Measurements from ENCODE around the gene HTR5A.

The HTR5A gene

GRCh38 chr7:155136619-155137243 is 66.6 kb downstream of the HTR5A start:
- TF ChIP-seq SPI1 (IDR thresholded peaks at IDR 0.05; ENCODE audit: borderline replicate concordance, low read depth) (no peak), CTCF (IDR thresholded peaks at IDR 0.05; ENCODE audit: insufficient read depth, low read length) (no peak), GABPA (IDR thresholded peaks at IDR 0.05; ENCODE audit: low read depth) (no peak), POLR2AphosphoS5 (IDR thresholded peaks at IDR 0.05; ENCODE audit: low read depth) (no peak)
- TF ChIP-seq, protein P1, sequence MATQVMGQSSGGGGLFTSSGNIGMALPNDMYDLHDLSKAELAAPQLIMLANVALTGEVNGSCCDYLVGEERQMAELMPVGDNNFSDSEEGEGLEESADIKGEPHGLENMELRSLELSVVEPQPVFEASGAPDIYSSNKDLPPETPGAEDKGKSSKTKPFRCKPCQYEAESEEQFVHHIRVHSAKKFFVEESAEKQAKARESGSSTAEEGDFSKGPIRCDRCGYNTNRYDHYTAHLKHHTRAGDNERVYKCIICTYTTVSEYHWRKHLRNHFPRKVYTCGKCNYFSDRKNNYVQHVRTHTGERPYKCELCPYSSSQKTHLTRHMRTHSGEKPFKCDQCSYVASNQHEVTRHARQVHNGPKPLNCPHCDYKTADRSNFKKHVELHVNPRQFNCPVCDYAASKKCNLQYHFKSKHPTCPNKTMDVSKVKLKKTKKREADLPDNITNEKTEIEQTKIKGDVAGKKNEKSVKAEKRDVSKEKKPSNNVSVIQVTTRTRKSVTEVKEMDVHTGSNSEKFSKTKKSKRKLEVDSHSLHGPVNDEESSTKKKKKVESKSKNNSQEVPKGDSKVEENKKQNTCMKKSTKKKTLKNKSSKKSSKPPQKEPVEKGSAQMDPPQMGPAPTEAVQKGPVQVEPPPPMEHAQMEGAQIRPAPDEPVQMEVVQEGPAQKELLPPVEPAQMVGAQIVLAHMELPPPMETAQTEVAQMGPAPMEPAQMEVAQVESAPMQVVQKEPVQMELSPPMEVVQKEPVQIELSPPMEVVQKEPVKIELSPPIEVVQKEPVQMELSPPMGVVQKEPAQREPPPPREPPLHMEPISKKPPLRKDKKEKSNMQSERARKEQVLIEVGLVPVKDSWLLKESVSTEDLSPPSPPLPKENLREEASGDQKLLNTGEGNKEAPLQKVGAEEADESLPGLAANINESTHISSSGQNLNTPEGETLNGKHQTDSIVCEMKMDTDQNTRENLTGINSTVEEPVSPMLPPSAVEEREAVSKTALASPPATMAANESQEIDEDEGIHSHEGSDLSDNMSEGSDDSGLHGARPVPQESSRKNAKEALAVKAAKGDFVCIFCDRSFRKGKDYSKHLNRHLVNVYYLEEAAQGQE (IDR thresholded peaks at IDR 0.05; ENCODE audit: insufficient replicate concordance, low read depth): no peak
- DNase-seq (ENCODE audit: low read depth in 1 of 2, low spot score in 1 of 2): no peak
- Histone ChIP-seq H3K27me3 (ENCODE audit: insufficient read depth, poor library complexity, severe bottlenecking) (no peaks in the 10 kb centered on the region), H3K27ac (replicated peaks) (no peak overlapping the region), H3K4me3 (replicated peaks; ENCODE audit: insufficient read depth, low read length) (no peak overlapping the region)
